Coronary artery (tissue), 2 donors: ENCODE data around the gene HS1BP3.

Experiments
- DNase-seq: peaks from one replicate; pipeline ENCODE4 v3.0.0-alpha.2; 2017; ENCODE audit warnings: low spot score
- H3K27ac ChIP-seq, 2 donors: fragments of 200-600 bp; sonication (generic); one replicate each; pipeline ENCODE4 v1.5.1; 2016 to 2019
- H3K4me3 ChIP-seq: fragments of 200-600 bp; sonication (generic); 2 replicates; pipeline ENCODE4 v1.5.1; 2016; ENCODE audit warnings: mild to moderate bottlenecking, moderate library complexity
- TF ChIP-seq, protein P1 (sequence below): fragments of 200-600 bp; sonication (generic); IDR thresholded peaks from one replicate; pipeline ENCODE4 v1.5.1; 2019; ENCODE audit warnings: antibody characterized with exemption

HS1BP3 gene

DNA sequence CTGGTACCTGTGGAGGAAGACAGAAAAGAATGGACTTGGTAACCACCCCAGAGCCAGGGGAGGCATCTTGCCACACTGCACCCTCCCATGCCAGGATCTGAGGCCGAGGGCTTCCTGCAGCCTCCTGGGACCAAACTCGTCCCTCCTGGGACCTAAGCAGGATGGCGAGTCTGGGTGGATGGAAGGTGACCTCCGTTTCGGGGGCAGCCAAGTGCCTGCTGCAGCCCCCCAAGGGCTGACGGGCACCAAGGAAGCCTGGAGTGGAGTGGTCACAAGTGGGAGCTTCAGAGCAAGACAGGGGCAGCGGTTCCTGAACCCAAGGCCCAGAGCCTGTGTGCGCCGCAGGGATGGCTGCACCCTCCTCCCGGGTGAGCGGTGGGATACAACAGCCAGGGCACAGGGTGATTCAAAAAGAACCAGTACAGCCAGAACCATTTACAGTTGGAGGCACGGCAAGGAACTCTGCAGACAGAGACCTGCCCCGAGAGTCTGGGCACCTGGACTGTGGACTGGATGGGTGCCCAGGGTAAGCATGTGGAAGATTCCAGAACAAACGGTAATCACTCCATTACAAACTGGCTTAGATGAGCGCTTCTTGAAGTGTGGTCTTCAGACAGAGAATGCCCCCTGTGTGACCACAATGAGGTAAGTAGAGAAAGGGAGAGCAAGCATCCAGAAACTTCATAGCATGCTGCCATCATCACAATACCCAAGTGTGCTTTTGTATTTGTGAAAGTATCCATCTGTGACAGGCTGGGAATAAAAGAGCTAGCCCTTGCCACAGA, 12.1 kb downstream of the HS1BP3 start:
- H3K4me3 ChIP-seq = no peak overlapping the region
- peak overlapping the region; percentile 94 to 96 for H3K27ac ChIP-seq
- no peak for DNase-seq
- TF ChIP-seq, protein P1, sequence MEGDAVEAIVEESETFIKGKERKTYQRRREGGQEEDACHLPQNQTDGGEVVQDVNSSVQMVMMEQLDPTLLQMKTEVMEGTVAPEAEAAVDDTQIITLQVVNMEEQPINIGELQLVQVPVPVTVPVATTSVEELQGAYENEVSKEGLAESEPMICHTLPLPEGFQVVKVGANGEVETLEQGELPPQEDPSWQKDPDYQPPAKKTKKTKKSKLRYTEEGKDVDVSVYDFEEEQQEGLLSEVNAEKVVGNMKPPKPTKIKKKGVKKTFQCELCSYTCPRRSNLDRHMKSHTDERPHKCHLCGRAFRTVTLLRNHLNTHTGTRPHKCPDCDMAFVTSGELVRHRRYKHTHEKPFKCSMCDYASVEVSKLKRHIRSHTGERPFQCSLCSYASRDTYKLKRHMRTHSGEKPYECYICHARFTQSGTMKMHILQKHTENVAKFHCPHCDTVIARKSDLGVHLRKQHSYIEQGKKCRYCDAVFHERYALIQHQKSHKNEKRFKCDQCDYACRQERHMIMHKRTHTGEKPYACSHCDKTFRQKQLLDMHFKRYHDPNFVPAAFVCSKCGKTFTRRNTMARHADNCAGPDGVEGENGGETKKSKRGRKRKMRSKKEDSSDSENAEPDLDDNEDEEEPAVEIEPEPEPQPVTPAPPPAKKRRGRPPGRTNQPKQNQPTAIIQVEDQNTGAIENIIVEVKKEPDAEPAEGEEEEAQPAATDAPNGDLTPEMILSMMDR = no peak

DNA sequence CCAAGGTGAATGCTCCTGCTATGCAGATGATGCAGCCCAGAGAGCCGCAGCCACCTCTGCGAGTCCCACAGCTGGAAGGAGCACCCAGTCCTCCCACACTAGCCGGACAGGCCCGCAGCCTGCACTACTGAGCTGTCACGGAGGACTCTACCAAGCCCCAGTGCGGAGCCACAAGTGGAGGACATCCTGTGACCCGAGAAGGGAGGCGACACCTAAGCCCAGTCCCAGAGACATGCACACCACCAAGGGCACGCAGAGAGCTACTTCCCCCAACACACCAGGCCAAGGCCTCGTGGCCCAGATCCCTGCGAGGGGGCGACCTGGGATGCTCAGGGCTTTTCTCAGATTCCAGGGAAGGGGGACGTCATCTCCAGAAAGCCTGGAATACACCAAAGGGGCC, 12.9 kb downstream of the HS1BP3 start:
- DNase-seq = no peak
- Histone ChIP-seq H3K4me3 (no peak overlapping the region), H3K27ac (peak overlapping the region; percentile 94 to 96)
- TF ChIP-seq, protein P1 = no peak

DNA sequence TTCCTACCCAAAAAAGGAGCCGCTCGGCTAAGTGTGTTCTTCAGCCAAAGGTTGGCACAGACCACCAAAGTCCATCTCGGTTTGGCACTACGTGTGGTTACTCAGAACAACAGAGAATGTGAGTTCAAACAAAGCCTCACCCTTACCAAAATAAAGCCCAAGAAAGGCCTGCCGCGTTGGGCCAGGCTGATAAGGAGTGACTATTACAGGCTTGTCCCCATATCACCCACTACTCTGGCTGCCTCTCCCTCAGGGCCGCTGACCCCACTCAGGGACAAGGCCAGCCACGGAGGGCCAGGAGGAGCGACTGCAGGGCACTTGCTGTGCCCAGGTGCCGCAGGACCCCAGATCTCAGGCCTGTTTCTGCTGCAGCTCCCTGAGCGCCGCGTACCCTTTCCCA, 13.8 kb downstream of the HS1BP3 start:
- TF ChIP-seq, protein P1 = no peak
- peak overlapping the region; percentile 35 for H3K4me3 ChIP-seq
- peak; percentile 95 for DNase-seq
- peak overlapping the region; percentile 94 to 96 for H3K27ac ChIP-seq

DNA sequence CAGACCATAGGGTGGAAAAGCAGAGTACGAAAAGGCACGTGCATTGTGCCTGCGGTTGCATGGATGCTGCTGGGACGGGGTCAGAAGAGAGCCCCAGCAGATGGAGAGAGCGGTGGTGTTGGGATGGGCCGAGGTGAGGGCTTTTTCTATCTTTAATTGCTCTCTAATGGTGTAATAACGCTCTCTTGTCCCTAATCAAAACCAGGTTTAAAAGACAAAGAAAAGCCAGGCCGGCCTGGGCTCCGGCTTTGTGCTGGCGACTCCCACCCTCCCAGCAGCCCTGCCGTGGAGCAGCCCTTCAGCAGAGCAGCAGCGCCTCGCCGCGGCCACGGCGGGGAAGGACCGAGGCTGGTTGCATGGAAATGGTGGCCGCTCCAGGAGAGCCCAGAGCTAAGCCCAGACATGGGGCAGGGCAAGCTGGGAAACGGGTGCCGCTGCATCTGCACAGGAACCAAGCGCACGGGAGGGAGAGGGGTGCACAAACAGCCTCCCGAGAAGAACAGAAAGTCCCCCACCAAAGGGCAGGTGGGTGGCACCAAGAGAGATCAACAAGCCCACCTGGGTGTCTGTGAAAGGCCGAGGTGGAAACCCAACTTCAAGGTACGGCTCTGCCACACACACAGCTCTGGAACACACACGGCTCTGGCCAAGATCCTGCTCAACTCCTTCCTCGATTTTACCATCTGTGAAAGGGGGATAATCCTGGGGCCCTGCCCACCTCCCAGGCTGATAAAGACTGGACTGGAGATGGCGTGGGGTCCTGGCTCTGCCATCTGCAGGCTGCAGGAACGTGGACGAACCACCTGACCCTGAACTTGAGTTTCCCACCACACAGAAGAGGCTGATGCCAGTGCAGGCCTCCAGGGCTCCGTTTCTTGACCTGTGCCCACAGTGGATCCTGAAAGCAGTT, 15.0 kb downstream of the HS1BP3 start:
- Histone ChIP-seq H3K4me3 (peak overlapping the region; percentile 43), H3K27ac (peak overlapping the region; percentile 94 to 96)

DNA sequence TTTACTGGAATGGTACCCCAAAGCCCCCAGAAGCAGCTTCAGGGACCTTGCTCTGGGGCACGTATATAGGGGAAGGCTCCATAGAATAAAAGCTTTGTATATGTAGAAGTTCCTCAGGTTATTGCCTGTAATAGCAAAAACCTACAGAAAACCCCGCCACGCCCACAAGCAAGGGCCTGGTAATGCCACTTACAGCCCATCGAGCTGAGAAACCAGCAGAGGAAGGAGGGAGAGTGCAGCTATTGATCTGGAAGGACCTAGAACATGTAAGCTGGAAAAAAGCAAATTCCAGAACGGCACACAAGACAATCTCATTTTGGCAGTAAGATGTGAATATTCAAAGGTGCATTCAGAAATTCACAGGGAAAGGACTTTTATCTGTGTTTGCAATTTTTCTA, 15.8 kb downstream of the HS1BP3 start:
- DNase-seq = no peak
- Histone ChIP-seq H3K27ac (peak overlapping the region; percentile 94 to 96), H3K4me3 (no peak overlapping the region)
- TF ChIP-seq, protein P1 = no peak

More for the DNA sequence above, 15.0 kb downstream of the HS1BP3 start:
- peak; percentile 93 for DNase-seq
- TF ChIP-seq, protein P1 = peak; percentile 83

DNA sequence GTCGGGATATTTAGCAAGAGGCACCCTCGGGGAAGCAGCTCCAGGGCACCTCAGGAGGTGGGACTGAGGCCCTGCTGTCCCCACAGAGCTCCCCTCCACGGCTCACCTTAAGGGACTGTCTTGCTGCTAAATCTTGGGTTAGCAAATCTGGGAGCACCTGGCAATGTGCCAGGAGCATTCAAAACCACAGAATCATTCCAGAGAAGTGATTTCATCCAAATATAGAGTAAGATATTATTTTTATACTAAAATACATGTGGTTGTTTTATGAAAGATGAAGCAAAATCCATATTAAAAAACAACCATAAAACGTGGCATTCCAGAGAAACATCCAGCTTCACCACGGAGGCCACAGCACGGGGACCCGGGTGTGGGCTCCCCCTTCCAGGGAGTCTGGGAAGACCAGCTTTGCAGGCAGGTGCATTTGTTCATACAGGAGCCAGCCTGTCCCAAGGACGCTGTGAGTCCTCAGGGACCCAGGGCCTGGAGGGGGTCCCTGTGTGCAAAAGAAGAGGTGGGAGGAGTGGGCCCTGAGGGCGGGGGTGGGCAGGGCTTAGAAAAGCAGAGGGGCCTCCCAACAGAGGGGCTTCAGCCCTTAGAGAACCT, 16.3 kb downstream of the HS1BP3 start:
- H3K4me3 ChIP-seq = no peak overlapping the region
- TF ChIP-seq, protein P1 = no peak
- DNase-seq = no peak
- H3K27ac ChIP-seq = peak overlapping the region; percentile 94 to 96
